Measurements from ENCODE around the gene MOB3A.

The MOB3A gene

GRCh38 chr19:2123682-2124387, 27.7 kb upstream of the MOB3A start:
- DNase-seq = no peak

- no peak for DNase-seq
These were observed 26.9 kb upstream of the MOB3A start for GRCh38 chr19:2122982-2123381.

- no peak for DNase-seq
These were observed 26.1 kb upstream of the MOB3A start for GRCh38 chr19:2122251-2122650.

GRCh38 chr19:2121416-2122051, 25.4 kb upstream of the MOB3A start:
- DNase-seq = no peak

GRCh38 chr19:2120821-2121220, 24.7 kb upstream of the MOB3A start:
- no peak for DNase-seq

- DNase-seq = no peak
These were observed 24.0 kb upstream of the MOB3A start for GRCh38 chr19:2119921-2120785.

GRCh38 chr19:2118438-2118837, 22.3 kb upstream of the MOB3A start:
- no peak for DNase-seq

- no peak for DNase-seq
These were observed 21.3 kb upstream of the MOB3A start for GRCh38 chr19:2117215-2117960.

- no peak for DNase-seq
These were observed 20.4 kb upstream of the MOB3A start for GRCh38 chr19:2116507-2116906.

GRCh38 chr19:2115911-2116426, 19.8 kb upstream of the MOB3A start:
- DNase-seq = no peak

GRCh38 chr19:2115324-2115723, 19.2 kb upstream of the MOB3A start:
- no peak for DNase-seq

- DNase-seq = no peak
These were observed 18.7 kb upstream of the MOB3A start for GRCh38 chr19:2114821-2115220.

GRCh38 chr19:2114218-2114617, 18.1 kb upstream of the MOB3A start:
- no peak for DNase-seq

GRCh38 chr19:2113439-2114211, 17.5 kb upstream of the MOB3A start:
- DNase-seq = no peak

GRCh38 chr19:2112516-2113320, 16.6 kb upstream of the MOB3A start:
- DNase-seq = no peak

GRCh38 chr19:2111886-2112285, 15.8 kb upstream of the MOB3A start:
- DNase-seq = no peak

GRCh38 chr19:2111425-2111824, 15.3 kb upstream of the MOB3A start:
- no peak for DNase-seq

GRCh38 chr19:2110822-2111221, 14.7 kb upstream of the MOB3A start:
- DNase-seq = no peak

- no peak for DNase-seq
These were observed 13.1 kb upstream of the MOB3A start for GRCh38 chr19:2109046-2109864.
